SH-SY5Y (cell line): ENCODE results near the gene KHDC3L.

Source experiments
- GATA2 ChIP-seq: IDR thresholded peaks from 2 replicates; pipeline ENCODE4 v1.6.1; 2011; ENCODE audit warnings: mild to moderate bottlenecking, low read depth, low read length
- GATA3 ChIP-seq: IDR thresholded peaks from 2 replicates; pipeline ENCODE4 v1.6.1; 2011; ENCODE audit warnings: low read depth, mild to moderate bottlenecking, low read length, moderate library complexity

DNA sequence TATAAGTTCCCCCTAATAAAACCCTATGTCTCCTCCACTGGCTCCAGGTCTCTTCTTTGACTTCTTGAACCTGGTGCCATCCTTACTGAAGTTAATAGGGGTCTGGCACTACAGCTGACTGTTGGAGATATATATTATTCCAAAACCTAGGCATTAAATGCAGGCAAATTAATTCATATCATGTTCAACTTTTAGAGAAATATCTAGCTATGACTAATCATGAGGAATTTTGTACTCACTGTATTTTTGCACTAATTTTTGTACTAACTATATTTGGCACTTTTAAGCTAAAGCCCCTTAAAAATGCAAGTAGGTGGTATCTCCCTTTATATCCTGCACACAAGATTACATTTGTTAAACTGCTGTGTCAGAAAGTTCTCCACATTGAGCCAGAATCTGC lies 19.3 kb upstream of the KHDC3L start:
- TF ChIP-seq GATA2 (no peak), GATA3 (no peak)
